GM12878 (cell line): ENCODE measurements around the gene DNAAF3.

ENCODE experiments used
- CBX3 ChIP-seq: fragments of 200-600 bp; sonication (generic); IDR thresholded peaks from 2 replicates; pipeline ENCODE4 v1.6.1; 2016; ENCODE audit warnings: low read depth, borderline replicate concordance
- EZH2 ChIP-seq: IDR thresholded peaks from 2 replicates; pipeline ENCODE4 v1.6.1; 2012; ENCODE audit warnings: low read depth, mild to moderate bottlenecking, control low read depth, inconsistent platforms, low read length, borderline replicate concordance; ENCODE audit not compliant: control insufficient read depth
- POLR2A ChIP-seq: IDR thresholded peaks from 2 replicates; pipeline ENCODE4 v1.6.1; 2011; ENCODE audit warnings: low read depth, mild to moderate bottlenecking, low read length

- no peak for TF ChIP-seq POLR2A
- TF ChIP-seq EZH2, result no peak
- TF ChIP-seq CBX3, result no peak
These were observed 19.6 kb downstream of the DNAAF3 start for GRCh38 chr19:55146705-55147273.
